ENCODE measurements around the gene MTA2. TPM values are rescaled to one million over a fixed set of nuclear protein-coding genes. Genes with fewer than 3 reads are reported as not detected.

The MTA2 gene
- total and polyA plus RNA-seq, 3 donors from 2014 or later: 87.6 to 115 (median 97.2) TPM

DNA sequence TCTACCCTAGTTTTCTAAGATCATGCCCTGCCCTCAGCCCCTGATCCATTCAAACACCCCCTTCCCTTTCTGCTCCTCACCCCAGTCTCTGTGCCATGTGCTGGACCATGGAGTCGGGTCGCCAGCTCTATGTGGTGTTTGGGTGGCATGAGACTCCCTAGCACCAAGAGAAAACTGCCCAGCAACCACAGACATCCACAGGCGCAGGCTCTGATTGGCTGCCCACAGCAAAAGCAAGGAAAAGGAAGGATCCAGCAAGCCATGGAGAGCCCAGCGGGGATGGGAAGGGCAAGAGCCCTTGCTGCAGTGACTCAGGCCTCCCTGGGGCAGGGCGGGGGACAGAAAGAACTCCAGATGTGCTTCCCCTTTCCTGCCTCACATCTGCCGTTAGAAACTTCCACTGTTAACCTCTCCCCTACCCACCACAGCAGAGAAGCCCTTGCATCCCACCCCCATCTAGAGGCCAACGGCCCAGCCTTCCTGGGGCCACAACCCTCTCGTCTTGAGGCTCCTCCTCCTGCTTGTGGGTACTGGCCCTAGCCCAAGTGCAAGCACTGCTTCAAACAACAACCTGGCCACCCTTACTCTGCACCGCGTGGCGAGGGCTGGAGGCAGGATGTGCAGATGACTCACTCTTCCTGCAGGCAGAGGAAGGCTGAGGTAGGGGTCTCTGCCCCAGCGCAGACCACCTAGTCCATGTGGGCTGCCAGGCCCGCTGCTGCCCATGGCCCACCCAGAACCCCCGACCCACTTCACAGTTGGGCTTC, 45.4 kb downstream of the MTA2 start:
- intact Hi-C loops (cut with DNase I; ENCODE audit: low total_unique reads): no loop called here
- H3K36me3 ChIP-seq (ENCODE audit: low read depth, missing control alignments): no peaks in the 10 kb centered on the region
- no peaks in the 10 kb centered on the region for H3K27me3 ChIP-seq
- WGBS, 2 donors: 39 to 48% methylated on average over 13 to 14 of the region's 14 CpGs
- TF ChIP-seq, protein P1, sequence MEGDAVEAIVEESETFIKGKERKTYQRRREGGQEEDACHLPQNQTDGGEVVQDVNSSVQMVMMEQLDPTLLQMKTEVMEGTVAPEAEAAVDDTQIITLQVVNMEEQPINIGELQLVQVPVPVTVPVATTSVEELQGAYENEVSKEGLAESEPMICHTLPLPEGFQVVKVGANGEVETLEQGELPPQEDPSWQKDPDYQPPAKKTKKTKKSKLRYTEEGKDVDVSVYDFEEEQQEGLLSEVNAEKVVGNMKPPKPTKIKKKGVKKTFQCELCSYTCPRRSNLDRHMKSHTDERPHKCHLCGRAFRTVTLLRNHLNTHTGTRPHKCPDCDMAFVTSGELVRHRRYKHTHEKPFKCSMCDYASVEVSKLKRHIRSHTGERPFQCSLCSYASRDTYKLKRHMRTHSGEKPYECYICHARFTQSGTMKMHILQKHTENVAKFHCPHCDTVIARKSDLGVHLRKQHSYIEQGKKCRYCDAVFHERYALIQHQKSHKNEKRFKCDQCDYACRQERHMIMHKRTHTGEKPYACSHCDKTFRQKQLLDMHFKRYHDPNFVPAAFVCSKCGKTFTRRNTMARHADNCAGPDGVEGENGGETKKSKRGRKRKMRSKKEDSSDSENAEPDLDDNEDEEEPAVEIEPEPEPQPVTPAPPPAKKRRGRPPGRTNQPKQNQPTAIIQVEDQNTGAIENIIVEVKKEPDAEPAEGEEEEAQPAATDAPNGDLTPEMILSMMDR (IDR thresholded peaks at IDR 0.05): no peak
- no peak for TF ChIP-seq POLR2A (IDR thresholded peaks at IDR 0.05)
- peak; percentile 84 for DNase-seq
- peaks cover 61% of the 10 kb centered on the region for H3K4me1 ChIP-seq
- no peak overlapping the region for H3K4me3 ChIP-seq
- no peaks in the 10 kb centered on the region for H3K9me3 ChIP-seq
- H3K27ac ChIP-seq: peak overlapping the region; percentile 47 to 50

DNA sequence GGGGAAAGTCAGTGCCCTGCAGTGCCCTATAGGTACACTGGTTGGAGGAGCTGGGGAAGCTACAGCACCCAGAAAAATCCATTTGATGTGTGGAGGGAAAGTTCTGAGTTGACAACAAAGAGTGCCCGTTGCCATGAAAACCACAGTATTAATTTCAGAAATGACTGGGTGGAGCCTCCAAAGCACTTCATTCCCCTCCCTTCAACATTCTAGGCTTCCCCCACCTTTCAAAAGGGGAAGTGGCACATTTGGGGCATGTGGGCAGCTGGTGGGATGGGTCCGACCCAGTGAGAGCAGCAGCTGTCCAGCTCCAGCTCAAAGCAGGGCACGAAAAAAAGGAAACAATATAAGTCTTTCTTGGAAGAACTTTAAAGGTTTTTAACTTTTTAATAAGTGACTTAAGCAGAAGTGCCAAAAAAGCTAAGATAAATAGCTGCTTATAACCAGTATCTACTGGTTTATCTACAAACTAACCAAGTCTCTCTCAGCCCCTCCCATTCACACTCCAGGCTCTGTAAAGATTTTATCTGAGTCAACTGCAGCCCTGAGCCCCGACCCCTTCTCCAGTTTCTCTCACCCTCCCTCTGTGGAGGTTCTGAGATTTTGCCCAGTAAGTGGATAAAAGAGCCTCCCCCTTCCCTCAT, 46.1 kb downstream of the MTA2 start:
- Histone ChIP-seq H3K4me1 (peaks cover 56% of the 10 kb centered on the region), H3K36me3 (ENCODE audit: low read depth, missing control alignments) (no peaks in the 10 kb centered on the region), H3K4me3 (no peak overlapping the region), H3K27ac (peak overlapping the region; percentile 29 to 47), H3K27me3 (no peaks in the 10 kb centered on the region), H3K9me3 (no peaks in the 10 kb centered on the region)
- 34 to 45% methylated on average over 4 of the region's 4 CpGs for WGBS, 2 donors
- TF ChIP-seq, protein P1 (IDR thresholded peaks at IDR 0.05): no peak
- no peak for TF ChIP-seq POLR2A (IDR thresholded peaks at IDR 0.05)
- intact Hi-C loops (cut with DNase I; ENCODE audit: low total_unique reads): no loop called here
- no peak for DNase-seq

DNA sequence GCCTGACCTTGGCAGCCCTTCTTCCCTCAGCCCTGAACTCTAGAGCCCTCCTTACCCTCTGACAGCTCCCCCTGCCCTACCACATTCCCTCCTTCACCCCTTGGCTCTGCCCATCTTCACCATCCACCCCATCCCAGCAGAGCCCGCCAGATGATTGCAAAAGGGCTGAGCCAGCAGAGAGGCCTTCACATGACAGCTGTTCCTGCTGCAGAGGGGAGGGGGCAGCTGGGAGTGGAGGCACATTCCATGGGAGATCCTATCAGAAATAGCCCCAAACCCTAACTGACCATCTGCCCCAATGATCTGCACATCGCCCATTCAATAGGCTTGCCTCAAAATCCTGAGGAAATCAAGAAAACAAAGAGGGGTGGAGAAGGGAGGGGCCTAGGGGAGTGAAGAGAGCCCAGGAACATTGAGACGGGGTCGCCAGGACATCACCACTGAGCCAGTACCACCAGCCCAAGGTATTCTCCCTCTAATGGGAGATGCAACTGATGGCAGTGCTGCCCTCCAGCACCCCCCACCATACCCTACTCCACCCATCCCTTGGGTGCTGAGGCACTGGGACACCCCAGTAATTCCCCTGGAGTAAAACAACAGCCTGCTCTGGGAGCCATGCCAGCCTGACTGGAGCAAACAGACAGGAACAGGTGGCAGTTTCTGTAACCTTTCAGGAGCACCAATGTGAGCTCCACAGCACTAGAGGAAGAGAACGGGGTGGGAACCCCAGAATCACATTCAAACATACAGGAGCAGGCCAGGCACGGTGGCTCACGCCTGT, 47.1 kb downstream of the MTA2 start:
- Histone ChIP-seq H3K27ac (peak overlapping the region in 1 of 2 donors; percentile 89), H3K36me3 (ENCODE audit: low read depth, missing control alignments) (no peaks in the 10 kb centered on the region), H3K9me3 (no peaks in the 10 kb centered on the region), H3K27me3 (no peaks in the 10 kb centered on the region), H3K4me1 (peaks cover 60% of the 10 kb centered on the region), H3K4me3 (no peak overlapping the region)
- no peak for TF ChIP-seq POLR2A (IDR thresholded peaks at IDR 0.05)
- TF ChIP-seq, protein P1 (IDR thresholded peaks at IDR 0.05): no peak
- intact Hi-C loops (cut with DNase I; ENCODE audit: low total_unique reads): no loop called here
- DNase-seq: no peak
- WGBS, 2 donors: 71 to 86% methylated on average over 5 to 7 of the region's 7 CpGs

DNA sequence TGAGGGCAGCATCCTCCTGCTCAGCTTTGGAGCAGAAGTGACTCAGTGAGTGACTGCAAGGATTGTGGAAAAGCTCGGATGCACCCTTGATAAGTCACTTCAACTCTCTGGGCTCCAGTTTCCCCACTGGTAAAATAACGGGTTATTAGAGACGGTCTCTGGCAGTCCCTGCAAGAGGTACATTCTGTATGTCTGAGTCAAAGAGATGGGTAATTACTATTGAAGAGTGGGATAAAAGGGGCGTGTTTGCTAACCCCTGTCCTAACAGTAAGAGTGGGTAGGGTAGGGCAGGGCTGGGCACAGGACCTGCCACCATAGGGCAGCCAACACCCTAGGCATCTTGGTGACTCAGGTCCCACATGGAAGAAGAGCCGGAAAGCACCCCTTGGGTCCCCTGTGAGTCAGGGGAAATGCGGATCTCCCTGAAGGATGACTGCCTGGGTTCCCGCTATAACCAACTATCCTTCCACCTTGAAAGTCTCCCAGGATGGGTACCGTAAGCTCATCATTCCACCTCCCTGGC, 47.8 kb downstream of the MTA2 start:
- Histone ChIP-seq H3K36me3 (ENCODE audit: low read depth, missing control alignments) (no peaks in the 10 kb centered on the region), H3K9me3 (no peaks in the 10 kb centered on the region), H3K4me1 (peaks cover 66% of the 10 kb centered on the region), H3K4me3 (no peak overlapping the region), H3K27ac (peak overlapping the region; percentile 85 to 89), H3K27me3 (no peaks in the 10 kb centered on the region)
- TF ChIP-seq, protein P1 (IDR thresholded peaks at IDR 0.05): no peak
- no peak for TF ChIP-seq POLR2A (IDR thresholded peaks at IDR 0.05)
- intact Hi-C loops (cut with DNase I; ENCODE audit: low total_unique reads): no loop called here
- DNase-seq: no peak
- 79 to 88% methylated on average over 8 of the region's 8 CpGs for WGBS, 2 donors
